ENCODE data around the gene SLC30A4. TPM values are rescaled to one million over a fixed set of nuclear protein-coding genes. Genes with fewer than 3 reads are reported as not detected.

Gene SLC30A4
- total and polyA plus RNA-seq, 2 of the 4 experiments (the other 2 are of a cell fraction), result 2.1 to 5.6 TPM

DNA sequence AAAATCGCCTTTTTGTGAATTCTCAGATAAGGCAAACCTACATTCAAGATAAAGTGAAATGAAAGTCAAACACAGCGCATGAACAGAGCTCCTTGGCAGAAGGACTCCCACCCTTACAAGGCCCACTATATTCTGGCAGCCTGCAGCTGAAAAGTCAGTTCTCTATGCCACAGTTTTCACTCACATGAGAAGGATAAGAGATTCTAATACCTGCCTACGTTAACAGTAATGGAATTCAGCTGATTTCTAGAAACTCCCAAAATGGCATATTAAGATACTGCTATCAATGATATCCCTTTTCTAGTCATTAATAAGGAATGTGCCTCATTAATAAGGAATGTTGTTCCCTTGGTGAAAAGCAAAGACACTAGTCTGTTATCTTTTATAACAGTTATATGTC lies 27.0 kb downstream of the SLC30A4 start:
- DNase-seq, result no peak

More for the DNA sequence above, 27.0 kb downstream of the SLC30A4 start:
- dilution Hi-C loops (cut with HindIII; ENCODE audit: low sequenced_read_pairs, unreplicated experiment) (no loop called here), intact Hi-C loops (cut with micrococcal nuclease) (no loop called here), in situ Hi-C loops (cut with MboI; ENCODE audit: low sequenced_read_pairs) (no loop called here)
- Histone ChIP-seq H3K4me1 (ENCODE audit: control insufficient read depth, insufficient read depth, low read length) (0 out of 2 replicates have a peak, but pooled peaks cover 2% of the 10 kb centered on the region), H3K18ac (ENCODE audit: low read depth, low read length) (no peak overlapping the region), H4K20me1 (ENCODE audit: insufficient read depth, low read length) (no peaks in the 10 kb centered on the region), H2BK15ac (ENCODE audit: low read depth, low read length) (no peak overlapping the region), H2AK5ac (ENCODE audit: low read depth, low read length) (no peak overlapping the region), H3K23ac (ENCODE audit: low read depth, low read length) (no peak overlapping the region), H3K27ac (ENCODE audit: insufficient read depth, low read length) (no peak overlapping the region), H2BK120ac (ENCODE audit: low read depth, low read length) (no peak overlapping the region), H2BK5ac (ENCODE audit: low read depth, low read length, poor library complexity, severe bottlenecking) (no peak overlapping the region), H4K91ac (ENCODE audit: insufficient read depth, low read depth, low read length) (no peak overlapping the region), H3K27me3 (ENCODE audit: control insufficient read depth, insufficient read depth, low read length) (no peaks in the 10 kb centered on the region), H3K4me2 (ENCODE audit: low read depth, low read length) (no peak overlapping the region), H3K14ac (replicated peaks; ENCODE audit: low read depth, low read length) (no peak overlapping the region), H4K5ac (ENCODE audit: low read depth, low read length) (no peak overlapping the region), H2AFZ (replicated peaks; ENCODE audit: low read length, poor library complexity) (no peak overlapping the region), H3K4me3 (ENCODE audit: insufficient read depth, low read depth, low read length) (no peak overlapping the region), H3K56ac (ENCODE audit: extremely low read depth, insufficient read depth, low read length) (no peak overlapping the region), H3K4ac (ENCODE audit: low read depth, low read length) (no peak overlapping the region), H2BK20ac (ENCODE audit: low read depth, low read length) (no peak overlapping the region), H4K8ac (ENCODE audit: low read depth in 2 of 2, low read length in 2 of 2) (no peak overlapping the region), H3K9ac (ENCODE audit: low read depth, low read length) (no peak overlapping the region), H3K9me3 (ENCODE audit: control insufficient read depth, insufficient read depth, low read length) (no peaks in the 10 kb centered on the region), H3K36me3 (ENCODE audit: control insufficient read depth, insufficient read depth, low read length) (no peaks in the 10 kb centered on the region), H3K9me1 (ENCODE audit: insufficient read depth, low read length) (peaks cover 3% of the 10 kb centered on the region; the same call in 1 of the 2 replicates), H2AK9ac (replicated peaks; ENCODE audit: low read depth, low read length, poor library complexity) (no peak overlapping the region), H3K79me1 (ENCODE audit: low read depth in 1 of 2, low read length in 2 of 2) (no peaks in the 10 kb centered on the region)
- TF ChIP-seq CEBPB (IDR thresholded peaks at IDR 0.05; ENCODE audit: low read depth, low read length) (no peak), BHLHE40 (IDR thresholded peaks at IDR 0.05; ENCODE audit: low read depth, low read length) (no peak), SMC3 (IDR thresholded peaks at IDR 0.05; ENCODE audit: low read depth, low read length) (no peak), MXI1 (IDR thresholded peaks at IDR 0.05; ENCODE audit: borderline replicate concordance, low read depth, low read length) (no peak), MAZ (IDR thresholded peaks at IDR 0.05; ENCODE audit: borderline replicate concordance, low read depth, low read length) (no peak), RFX5 (IDR thresholded peaks at IDR 0.05; ENCODE audit: low read depth, low read length) (no peak), RCOR1 (IDR thresholded peaks at IDR 0.05; ENCODE audit: insufficient replicate concordance, low read length) (no peak), CHD1 (IDR thresholded peaks at IDR 0.05; ENCODE audit: low read depth, low read length) (no peak), MAFK (IDR thresholded peaks at IDR 0.05; ENCODE audit: low read depth, low read length) (no peak), FOS (IDR thresholded peaks at IDR 0.05; ENCODE audit: low read depth, low read length) (no peak), NFE2L2 (IDR thresholded peaks at IDR 0.05; ENCODE audit: low read depth, low read length) (no peak), RAD21 (IDR thresholded peaks at IDR 0.05; ENCODE audit: low read length) (no peak), POLR2A (IDR thresholded peaks at IDR 0.05; ENCODE audit: low read depth, low read length) (no peak)
- TF ChIP-seq, protein P1, sequence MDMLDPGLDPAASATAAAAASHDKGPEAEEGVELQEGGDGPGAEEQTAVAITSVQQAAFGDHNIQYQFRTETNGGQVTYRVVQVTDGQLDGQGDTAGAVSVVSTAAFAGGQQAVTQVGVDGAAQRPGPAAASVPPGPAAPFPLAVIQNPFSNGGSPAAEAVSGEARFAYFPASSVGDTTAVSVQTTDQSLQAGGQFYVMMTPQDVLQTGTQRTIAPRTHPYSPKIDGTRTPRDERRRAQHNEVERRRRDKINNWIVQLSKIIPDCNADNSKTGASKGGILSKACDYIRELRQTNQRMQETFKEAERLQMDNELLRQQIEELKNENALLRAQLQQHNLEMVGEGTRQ (IDR thresholded peaks at IDR 0.05; ENCODE audit: low read depth, low read length), result no peak
- TF ChIP-seq, protein P2, sequence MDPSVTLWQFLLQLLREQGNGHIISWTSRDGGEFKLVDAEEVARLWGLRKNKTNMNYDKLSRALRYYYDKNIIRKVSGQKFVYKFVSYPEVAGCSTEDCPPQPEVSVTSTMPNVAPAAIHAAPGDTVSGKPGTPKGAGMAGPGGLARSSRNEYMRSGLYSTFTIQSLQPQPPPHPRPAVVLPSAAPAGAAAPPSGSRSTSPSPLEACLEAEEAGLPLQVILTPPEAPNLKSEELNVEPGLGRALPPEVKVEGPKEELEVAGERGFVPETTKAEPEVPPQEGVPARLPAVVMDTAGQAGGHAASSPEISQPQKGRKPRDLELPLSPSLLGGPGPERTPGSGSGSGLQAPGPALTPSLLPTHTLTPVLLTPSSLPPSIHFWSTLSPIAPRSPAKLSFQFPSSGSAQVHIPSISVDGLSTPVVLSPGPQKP (IDR thresholded peaks at IDR 0.05; ENCODE audit: borderline replicate concordance, low read depth, low read length), result no peak
- TF ChIP-seq, protein P3, sequence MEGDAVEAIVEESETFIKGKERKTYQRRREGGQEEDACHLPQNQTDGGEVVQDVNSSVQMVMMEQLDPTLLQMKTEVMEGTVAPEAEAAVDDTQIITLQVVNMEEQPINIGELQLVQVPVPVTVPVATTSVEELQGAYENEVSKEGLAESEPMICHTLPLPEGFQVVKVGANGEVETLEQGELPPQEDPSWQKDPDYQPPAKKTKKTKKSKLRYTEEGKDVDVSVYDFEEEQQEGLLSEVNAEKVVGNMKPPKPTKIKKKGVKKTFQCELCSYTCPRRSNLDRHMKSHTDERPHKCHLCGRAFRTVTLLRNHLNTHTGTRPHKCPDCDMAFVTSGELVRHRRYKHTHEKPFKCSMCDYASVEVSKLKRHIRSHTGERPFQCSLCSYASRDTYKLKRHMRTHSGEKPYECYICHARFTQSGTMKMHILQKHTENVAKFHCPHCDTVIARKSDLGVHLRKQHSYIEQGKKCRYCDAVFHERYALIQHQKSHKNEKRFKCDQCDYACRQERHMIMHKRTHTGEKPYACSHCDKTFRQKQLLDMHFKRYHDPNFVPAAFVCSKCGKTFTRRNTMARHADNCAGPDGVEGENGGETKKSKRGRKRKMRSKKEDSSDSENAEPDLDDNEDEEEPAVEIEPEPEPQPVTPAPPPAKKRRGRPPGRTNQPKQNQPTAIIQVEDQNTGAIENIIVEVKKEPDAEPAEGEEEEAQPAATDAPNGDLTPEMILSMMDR (conservative IDR thresholded peaks at IDR 0.05; ENCODE audit: low read depth, low read length), result no peak
- no peak for ATAC-seq (ENCODE audit: low read depth)
- WGBS, 2 experiments (ENCODE audit: extremely low coverage in 2 of 2, insufficient read length in 1 of 2), result no CpG with 5 or more reads among the region's 3 CpGs
- BruUV-seq (replicated peaks), result no TSS peak
- ChIA-PET POLR2A (ENCODE audit: unreplicated experiment) (no interaction called here), CTCF (no interaction called here)
